Gastrocnemius medialis (tissue), 4 donors: ENCODE data around the gene IL12RB1.

Experiments used
- CTCF ChIP-seq, 5 experiments: fragments of 450-650 bp in 3 of 5; fragments of 200-600 bp in 2 of 5; sonication (generic) in 2 of 5; IDR thresholded peaks in 4 of 5; conservative IDR thresholded peaks in 1 of 5; 1 replicate in 4 of 5; 2 replicates in 1 of 5; pipeline ENCODE4 v1.5.1; 2016 to 2019; ENCODE audit warnings: antibody characterized with exemption in 5 of 5, mild to moderate bottlenecking in 3 of 5, moderate library complexity in 3 of 5
- POLR2A ChIP-seq, 2 donors: fragments of 450-650 bp; IDR thresholded peaks; one replicate each; pipeline ENCODE4 v1.6.1; 2017; ENCODE audit warnings: antibody characterized with exemption in 2 of 2, mild to moderate bottlenecking in 2 of 2, moderate library complexity in 2 of 2

- TF ChIP-seq CTCF (IDR thresholded peaks at IDR 0.05 in 4 of 5, conservative IDR thresholded peaks at IDR 0.05 in 1 of 5): no peak
- no peak for TF ChIP-seq POLR2A (IDR thresholded peaks at IDR 0.05)
Measured at GRCh38 chr19:18016209-18016910, 70.4 kb downstream of the IL12RB1 start.
